Measurements from ENCODE around the gene TBC1D22A. TPM values are rescaled to one million over a fixed set of nuclear protein-coding genes. Genes with fewer than 3 reads are reported as not detected.

TBC1D22A gene
- total RNA-seq, 1 donor from 2014 or later = 24.2 TPM

DNA sequence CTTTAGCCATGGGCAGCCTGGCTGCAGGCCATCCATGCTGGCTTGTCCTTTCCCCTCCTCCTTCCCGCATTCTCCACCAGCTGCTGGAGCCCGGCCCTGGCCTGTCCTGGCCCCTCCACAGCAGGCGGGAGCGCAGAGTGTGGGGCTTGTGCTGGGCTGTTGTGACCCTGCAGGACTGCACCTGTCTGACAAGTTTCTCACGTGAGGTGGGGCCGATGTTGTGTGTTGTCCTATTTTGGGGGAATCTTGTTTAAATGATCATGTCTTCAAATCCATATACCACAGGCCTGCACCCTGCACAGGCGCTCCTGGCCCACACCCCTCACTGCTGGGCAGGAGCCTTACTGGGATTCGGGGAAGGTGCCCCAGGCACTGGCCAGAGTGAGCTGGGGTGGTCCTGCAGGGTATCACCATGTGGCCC is 30.4 kb downstream of the TBC1D22A start:
- Mint-ChIP-seq H3K9me3 (ENCODE audit: unreplicated experiment) (no peaks in the 10 kb centered on the region), H3K27ac (ENCODE audit: unreplicated experiment) (no peak overlapping the region), H3K4me3 (ENCODE audit: unreplicated experiment) (no peak overlapping the region), H3K4me1 (ENCODE audit: low read depth, unreplicated experiment) (peaks cover 9% of the 10 kb centered on the region), H3K27me3 (ENCODE audit: low read depth, unreplicated experiment) (no peaks in the 10 kb centered on the region), H3K36me3 (ENCODE audit: low read depth, unreplicated experiment) (peaks cover 8% of the 10 kb centered on the region)
- Histone ChIP-seq H3K36me3 (ENCODE audit: insufficient read depth, low read length) (no peaks in the 10 kb centered on the region), H3K4me1 (ENCODE audit: insufficient read depth, low read length) (peaks cover 10% of the 10 kb centered on the region), H3K4me2 (ENCODE audit: low read length) (no peak overlapping the region), H3K27me3 (ENCODE audit: insufficient read depth, low read length) (no peaks in the 10 kb centered on the region), H3K9me3 (ENCODE audit: insufficient read depth, low read depth, low read length) (no peaks in the 10 kb centered on the region), H3K9ac (ENCODE audit: low read length) (no peak overlapping the region), H4K20me1 (ENCODE audit: insufficient read depth, low read length) (peaks cover 17% of the 10 kb centered on the region), H3K79me2 (ENCODE audit: insufficient read depth, low read length) (peaks cover 22% of the 10 kb centered on the region), H3K27ac (ENCODE audit: low read depth, low read length) (no peak overlapping the region), H3K4me3 (ENCODE audit: insufficient read depth, low read depth, low read length) (no peak overlapping the region), H2AFZ (ENCODE audit: low read depth, low read length) (no peak overlapping the region)
- DNase-seq (ENCODE audit: low read depth) (no peak), FAIRE-seq (no peak)
- TF ChIP-seq, protein P1, sequence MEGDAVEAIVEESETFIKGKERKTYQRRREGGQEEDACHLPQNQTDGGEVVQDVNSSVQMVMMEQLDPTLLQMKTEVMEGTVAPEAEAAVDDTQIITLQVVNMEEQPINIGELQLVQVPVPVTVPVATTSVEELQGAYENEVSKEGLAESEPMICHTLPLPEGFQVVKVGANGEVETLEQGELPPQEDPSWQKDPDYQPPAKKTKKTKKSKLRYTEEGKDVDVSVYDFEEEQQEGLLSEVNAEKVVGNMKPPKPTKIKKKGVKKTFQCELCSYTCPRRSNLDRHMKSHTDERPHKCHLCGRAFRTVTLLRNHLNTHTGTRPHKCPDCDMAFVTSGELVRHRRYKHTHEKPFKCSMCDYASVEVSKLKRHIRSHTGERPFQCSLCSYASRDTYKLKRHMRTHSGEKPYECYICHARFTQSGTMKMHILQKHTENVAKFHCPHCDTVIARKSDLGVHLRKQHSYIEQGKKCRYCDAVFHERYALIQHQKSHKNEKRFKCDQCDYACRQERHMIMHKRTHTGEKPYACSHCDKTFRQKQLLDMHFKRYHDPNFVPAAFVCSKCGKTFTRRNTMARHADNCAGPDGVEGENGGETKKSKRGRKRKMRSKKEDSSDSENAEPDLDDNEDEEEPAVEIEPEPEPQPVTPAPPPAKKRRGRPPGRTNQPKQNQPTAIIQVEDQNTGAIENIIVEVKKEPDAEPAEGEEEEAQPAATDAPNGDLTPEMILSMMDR (IDR thresholded peaks at IDR 0.05; ENCODE audit: insufficient read depth, low read depth, low read length) = no peak
- TF ChIP-seq EZH2 (IDR thresholded peaks at IDR 0.05; ENCODE audit: insufficient read depth, low read length) = no peak

DNA sequence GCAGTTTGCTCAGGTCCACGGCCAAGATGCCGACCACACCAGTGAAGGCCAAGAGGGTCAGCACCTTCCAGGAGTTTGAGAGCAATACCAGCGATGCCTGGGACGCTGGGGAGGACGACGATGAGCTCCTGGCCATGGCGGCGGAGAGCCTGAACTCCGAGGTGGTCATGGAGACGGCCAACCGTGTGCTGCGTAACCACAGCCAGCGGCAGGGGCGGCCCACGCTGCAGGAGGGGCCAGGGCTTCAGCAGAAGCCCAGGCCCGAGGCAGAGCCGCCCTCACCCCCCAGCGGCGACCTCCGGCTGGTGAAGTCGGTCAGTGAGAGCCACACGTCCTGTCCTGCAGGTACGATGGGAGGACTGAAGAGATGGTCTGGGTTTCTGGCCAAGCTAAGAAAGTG is 31.0 kb downstream of the TBC1D22A start:
- no peaks in the 10 kb centered on the region for H3K9me3 Mint-ChIP-seq (ENCODE audit: unreplicated experiment)

DNA sequence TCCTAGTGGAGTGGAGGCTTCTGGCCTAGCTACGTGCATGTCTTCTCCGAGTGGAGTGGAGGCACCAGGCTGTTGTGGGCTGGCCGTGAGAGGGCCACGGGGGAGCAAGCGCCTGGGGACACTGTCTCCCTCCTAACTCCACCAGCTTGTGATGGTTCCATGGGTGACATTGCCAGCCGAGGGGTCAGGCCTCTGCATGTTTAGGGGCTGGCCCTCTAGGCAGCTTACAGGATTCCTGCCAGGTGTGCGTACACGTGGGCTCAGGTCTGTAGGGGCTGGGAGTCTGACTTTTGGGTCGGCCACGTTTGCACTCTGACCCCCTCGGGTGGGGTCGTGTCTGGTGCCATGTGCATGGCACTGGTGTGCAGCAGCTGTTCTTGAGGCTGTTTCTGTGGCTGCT is 31.6 kb downstream of the TBC1D22A start:
- no peaks in the 10 kb centered on the region for H3K9me3 Mint-ChIP-seq (ENCODE audit: unreplicated experiment)
- Histone ChIP-seq H3K4me1 (ENCODE audit: insufficient read depth, low read length) (peaks cover 14% of the 10 kb centered on the region), H3K27me3 (ENCODE audit: insufficient read depth, low read length) (no peaks in the 10 kb centered on the region), H3K4me3 (ENCODE audit: insufficient read depth, low read depth, low read length) (no peak overlapping the region), H3K27ac (ENCODE audit: low read depth, low read length) (no peak overlapping the region), H3K79me2 (ENCODE audit: insufficient read depth, low read length) (peaks cover 14% of the 10 kb centered on the region), H2AFZ (ENCODE audit: low read depth, low read length) (no peak overlapping the region), H3K4me2 (ENCODE audit: low read length) (no peak overlapping the region), H3K36me3 (ENCODE audit: insufficient read depth, low read length) (no peaks in the 10 kb centered on the region), H3K9ac (ENCODE audit: low read length) (no peak overlapping the region), H3K9me3 (ENCODE audit: insufficient read depth, low read depth, low read length) (no peaks in the 10 kb centered on the region), H4K20me1 (ENCODE audit: insufficient read depth, low read length) (peaks cover 28% of the 10 kb centered on the region)
- H3K4me3 Mint-ChIP-seq (ENCODE audit: unreplicated experiment) = no peak overlapping the region
- FAIRE-seq (no peak), DNase-seq (ENCODE audit: low read depth) (no peak)
- no peaks in the 10 kb centered on the region for H3K27me3 Mint-ChIP-seq (ENCODE audit: low read depth, unreplicated experiment)
- H3K27ac Mint-ChIP-seq (ENCODE audit: unreplicated experiment) = no peak overlapping the region
- H3K4me1 Mint-ChIP-seq (ENCODE audit: low read depth, unreplicated experiment) = peaks cover 9% of the 10 kb centered on the region
- peaks cover 8% of the 10 kb centered on the region for H3K36me3 Mint-ChIP-seq (ENCODE audit: low read depth, unreplicated experiment)
- TF ChIP-seq, protein P1 (IDR thresholded peaks at IDR 0.05; ENCODE audit: insufficient read depth, low read depth, low read length) = no peak
- TF ChIP-seq EZH2 (IDR thresholded peaks at IDR 0.05; ENCODE audit: insufficient read depth, low read length) = no peak

More for the DNA sequence above, 31.0 kb downstream of the TBC1D22A start:
- Mint-ChIP-seq H3K4me3 (ENCODE audit: unreplicated experiment) (no peak overlapping the region), H3K4me1 (ENCODE audit: low read depth, unreplicated experiment) (peaks cover 9% of the 10 kb centered on the region), H3K27me3 (ENCODE audit: low read depth, unreplicated experiment) (no peaks in the 10 kb centered on the region), H3K36me3 (ENCODE audit: low read depth, unreplicated experiment) (peaks cover 8% of the 10 kb centered on the region), H3K27ac (ENCODE audit: unreplicated experiment) (no peak overlapping the region)
- no peak for DNase-seq (ENCODE audit: low read depth)
- Histone ChIP-seq H4K20me1 (ENCODE audit: insufficient read depth, low read length) (peaks cover 23% of the 10 kb centered on the region), H2AFZ (ENCODE audit: low read depth, low read length) (no peak overlapping the region), H3K27ac (ENCODE audit: low read depth, low read length) (no peak overlapping the region), H3K36me3 (ENCODE audit: insufficient read depth, low read length) (no peaks in the 10 kb centered on the region), H3K27me3 (ENCODE audit: insufficient read depth, low read length) (no peaks in the 10 kb centered on the region), H3K4me2 (ENCODE audit: low read length) (no peak overlapping the region), H3K9ac (ENCODE audit: low read length) (no peak overlapping the region), H3K79me2 (ENCODE audit: insufficient read depth, low read length) (peaks cover 18% of the 10 kb centered on the region), H3K4me3 (ENCODE audit: insufficient read depth, low read depth, low read length) (no peak overlapping the region), H3K4me1 (ENCODE audit: insufficient read depth, low read length) (peaks cover 10% of the 10 kb centered on the region), H3K9me3 (ENCODE audit: insufficient read depth, low read depth, low read length) (no peaks in the 10 kb centered on the region)
- TF ChIP-seq EZH2 (IDR thresholded peaks at IDR 0.05; ENCODE audit: insufficient read depth, low read length) = no peak
- TF ChIP-seq, protein P1 (IDR thresholded peaks at IDR 0.05; ENCODE audit: insufficient read depth, low read depth, low read length) = no peak
- FAIRE-seq = no peak

Data from astrocyte (in vitro differentiated cells and primary cell).